Stomach (tissue), 9 donors: ENCODE measurements around the gene OR6T1. TPM values are rescaled to one million over a fixed set of nuclear protein-coding genes. Genes with fewer than 3 reads are reported as not detected.

Experiments used
- DNase-seq, 2 donors: peaks; one replicate each; pipeline versions ENCODE4 v3.0.0 to v3.0.0-alpha.2; 2013 to 2019
- H3K27ac ChIP-seq, 5 donors: fragments of 200-600 bp in 4 of 5; sonication (generic) in 4 of 5; one replicate each; pipeline ENCODE4 v1.5.1; 2013 to 2019; ENCODE audit warnings: mild to moderate bottlenecking in 1 of 5, moderate library complexity in 1 of 5
- H3K27me3 ChIP-seq, 3 donors: fragments of 200-600 bp; sonication (generic); one replicate each; pipeline ENCODE4 v1.5.1; 2017 to 2019; ENCODE audit warnings: mixed run types in 1 of 3
- H3K36me3 ChIP-seq, 4 donors: fragments of 200-600 bp; sonication (generic); 1 replicate in 3 of 4; 2 replicates in 1 of 4; pipeline ENCODE4 v1.5.1; 2016 to 2019
- H3K4me1 ChIP-seq, 4 donors: fragments of 200-600 bp; sonication (generic); one replicate each; pipeline ENCODE4 v1.5.1; 2016 to 2019
- H3K4me3 ChIP-seq, 4 donors: fragments of 200-600 bp; sonication (generic) in 3 of 4; one replicate each; pipeline ENCODE4 v1.5.1; 2016 to 2019; ENCODE audit warnings: mild to moderate bottlenecking in 1 of 4
- H3K9me3 ChIP-seq, 4 donors: fragments of 200-600 bp; sonication (generic); one replicate each; pipeline ENCODE4 v1.5.1; 2016 to 2019
- CTCF ChIP-seq, 7 experiments: fragments of 450-650 bp in 4 of 7; fragments of 200-600 bp in 3 of 7; sonication (generic) in 3 of 7; IDR thresholded peaks; one replicate each; pipeline ENCODE4 v1.5.1; 2016 to 2019; ENCODE audit warnings: antibody characterized with exemption in 7 of 7, control low read depth in 2 of 7, mild to moderate bottlenecking in 1 of 7
- EP300 ChIP-seq: sonication (generic); formaldehyde crosslinking; IDR thresholded peaks from one replicate; pipeline ENCODE4 v1.6.1; 2017; ENCODE audit warnings: antibody characterized with exemption
- POLR2A ChIP-seq, 4 donors: fragments of 450-650 bp; IDR thresholded peaks; one replicate each; pipeline ENCODE4 v1.6.1; 2016; ENCODE audit warnings: antibody characterized with exemption in 4 of 4, control low read depth in 2 of 4, mild to moderate bottlenecking in 1 of 4, moderate library complexity in 1 of 4
- POLR2AphosphoS5 ChIP-seq, 3 donors: sonication (generic); formaldehyde crosslinking; IDR thresholded peaks; one replicate each; pipeline ENCODE4 v1.6.1; 2016; ENCODE audit warnings: antibody characterized with exemption in 3 of 3
- WGBS, 5 donors: extraction: QIAGEN DNeasy Blood & Tissue Kit in 3 of 5; methylation state at CpG; one replicate each; pipeline versions ENCODE4 v1.1.5 to v1.1.7; 2013 to 2018; 5-methylcytosine and 5-hydroxymethylcytosine counted together
- intact Hi-C: fragments of 100-400 bp; cut with DNase I; formaldehyde crosslinking; loops from one replicate; pipeline ENCODE4 v1.15.1; 2023; ENCODE audit warnings: low total_unique reads
- polyA plus RNA-seq, 3 donors: library from polyadenylated mRNA; stranded (reverse); fragments of 200-250 nt; gene quantifications; one replicate each; pipeline ENCODE4 v1.2.3, GENCODE V29; 2013
- total RNA-seq, 5 donors: library from RNA; depleted of rRNA; stranded (reverse); fragments of >200 nt; gene quantifications; one replicate each; pipeline versions ENCODE4 v1.1.0 to v1.2.3, GENCODE V29; 2014 to 2016
- donor health status: healthy with polysubstance abuse.
- donor health status: Bipolar disorder and iron deficiency.
- donor health status: healthy.

The OR6T1 gene
- total and polyA plus RNA-seq, 8 donors = not detected

GRCh38 chr11:123903932-123904331 lies 39.7 kb downstream of the OR6T1 start:
- H3K4me3 ChIP-seq = no peak overlapping the region
- no peak for DNase-seq
- H3K9me3 ChIP-seq = no peaks in the 10 kb centered on the region
- intact Hi-C loops = no loop called here
- 69 to 83% (median 75%) methylated on average over 2 of the region's 2 CpGs for WGBS, 5 donors
- no peak overlapping the region for H3K27ac ChIP-seq
- H3K4me1 ChIP-seq = no peaks in the 10 kb centered on the region
- TF ChIP-seq CTCF (IDR thresholded peaks at IDR 0.05) (no peak), POLR2A (IDR thresholded peaks at IDR 0.05) (no peak), POLR2AphosphoS5 (IDR thresholded peaks at IDR 0.05) (no peak), EP300 (no peak)
- no peaks in the 10 kb centered on the region for H3K36me3 ChIP-seq
- H3K27me3 ChIP-seq = no peaks in the 10 kb centered on the region

GRCh38 chr11:123901867-123902266 lies 41.8 kb downstream of the OR6T1 start, which contains the start of gene OR8D4:
Gene OR8D4 (plus strand): TSS chr11:123902167. CDS start chr11:123906432, 4,265 bp downstream.
- H3K9me3 ChIP-seq = no peaks in the 10 kb centered on the region
- intact Hi-C loops = no loop called here
- TF ChIP-seq EP300 (no peak), POLR2A (IDR thresholded peaks at IDR 0.05) (no peak), CTCF (IDR thresholded peaks at IDR 0.05) (no peak), POLR2AphosphoS5 (IDR thresholded peaks at IDR 0.05) (no peak)
- no peaks in the 10 kb centered on the region for H3K36me3 ChIP-seq
- 73 to 91% (median 88%) methylated on average over 1 of the region's 1 CpG for WGBS, 5 donors
- H3K4me1 ChIP-seq = no peaks in the 10 kb centered on the region
- H3K27me3 ChIP-seq = no peaks in the 10 kb centered on the region
- no peak within 1 kb of the TSS for H3K4me3 ChIP-seq
- no peak for DNase-seq
- no peak within 1 kb of the TSS for H3K27ac ChIP-seq

GRCh38 chr11:123899792-123900191 lies 43.8 kb downstream of the OR6T1 start:
- WGBS, 5 donors = 47 to 67% (median 62%) methylated on average over 3 of the region's 3 CpGs
- Histone ChIP-seq H3K27ac (no peak overlapping the region), H3K4me1 (no peaks in the 10 kb centered on the region), H3K4me3 (no peak overlapping the region), H3K27me3 (no peaks in the 10 kb centered on the region), H3K9me3 (no peaks in the 10 kb centered on the region), H3K36me3 (no peaks in the 10 kb centered on the region)
- TF ChIP-seq EP300 = no peak
- TF ChIP-seq POLR2A (IDR thresholded peaks at IDR 0.05) = no peak
- TF ChIP-seq CTCF (IDR thresholded peaks at IDR 0.05) = no peak
- TF ChIP-seq POLR2AphosphoS5 (IDR thresholded peaks at IDR 0.05) = no peak
- DNase-seq = no peak
- intact Hi-C loops = no loop called here

Other genes with a start within 250 kb of the OR6T1 start
- gene ZNF202, start 202.2 kb downstream of the OR6T1 start, total RNA-seq = 10 to 100 TPM in 2 of 5 donors, 1 to 10 TPM in 3; 1.7 to 17.4 (median 7.5) TPM
- 1 to 10 TPM; 3.2 to 5.4 (median 3.8) TPM for gene ZNF202, start 202.2 kb downstream of the OR6T1 start, polyA plus RNA-seq
- gene OR6X1, start 189.3 kb downstream of the OR6T1 start, total RNA-seq = not detected
- not detected for gene OR6X1, start 189.3 kb downstream of the OR6T1 start, polyA plus RNA-seq
- gene OR6M1, start 137.5 kb downstream of the OR6T1 start, total RNA-seq = not detected
- not detected for gene OR6M1, start 137.5 kb downstream of the OR6T1 start, polyA plus RNA-seq
- gene TMEM225, start 58.2 kb downstream of the OR6T1 start, total RNA-seq = not detected
- not detected for gene TMEM225, start 58.2 kb downstream of the OR6T1 start, polyA plus RNA-seq
- 1 to 10 TPM in 2 of 5 donors, not detected in 3; 1.4 to 1.5 TPM for gene OR8D4, start 41.7 kb downstream of the OR6T1 start, total RNA-seq
- not detected for gene OR8D4, start 41.7 kb downstream of the OR6T1 start, polyA plus RNA-seq
- gene OR4D5, start 4.2 kb downstream of the OR6T1 start, total RNA-seq = 1 to 10 TPM in 1 of 5 donors, not detected in 4; 4.4 TPM
- not detected for gene OR4D5, start 4.2 kb downstream of the OR6T1 start, polyA plus RNA-seq
- not detected for gene OR10S1, start 33.9 kb upstream of the OR6T1 start, total RNA-seq
- not detected for gene OR10S1, start 33.9 kb upstream of the OR6T1 start, polyA plus RNA-seq
- not detected for gene OR10G6, start 51.3 kb upstream of the OR6T1 start, total RNA-seq
- not detected for gene OR10G6, start 51.3 kb upstream of the OR6T1 start, polyA plus RNA-seq
- gene OR10G4, start 69.2 kb upstream of the OR6T1 start, total RNA-seq = 1 to 10 TPM in 1 of 5 donors, under 1 TPM in 1, not detected in 3; 0.73 to 1.2 TPM
- gene OR10G4, start 69.2 kb upstream of the OR6T1 start, polyA plus RNA-seq = not detected
- under 1 TPM in 1 of 5 donors, not detected in 4; 0.73 TPM for gene OR10G9, start 79.2 kb upstream of the OR6T1 start, total RNA-seq
- not detected for gene OR10G9, start 79.2 kb upstream of the OR6T1 start, polyA plus RNA-seq
- not detected for gene OR10G8, start 83.0 kb upstream of the OR6T1 start, total RNA-seq
- gene OR10G8, start 83.0 kb upstream of the OR6T1 start, polyA plus RNA-seq = not detected
- gene OR10G7, start 97.5 kb upstream of the OR6T1 start, total RNA-seq = not detected
- not detected for gene OR10G7, start 97.5 kb upstream of the OR6T1 start, polyA plus RNA-seq
- 100 to 1,000 TPM in 1 of 5 donors, 10 to 100 TPM in 4; 15.4 to 111 (median 39.7) TPM for gene VWA5A, start 171.6 kb upstream of the OR6T1 start, total RNA-seq
- gene VWA5A, start 171.6 kb upstream of the OR6T1 start, polyA plus RNA-seq = 10 to 100 TPM; 10.1 to 24.1 (median 17.1) TPM
- gene OR10D3, start 239.5 kb upstream of the OR6T1 start, total RNA-seq = not detected
- gene OR10D3, start 239.5 kb upstream of the OR6T1 start, polyA plus RNA-seq = not detected